K562 (cell line): Measurements from ENCODE around the gene FCRLA. TPM values are rescaled to one million over a fixed set of nuclear protein-coding genes. Genes with fewer than 3 reads are reported as not detected.

ENCODE experiments used
- CC2D1A ChIP-seq: fragments of 450-650 bp; IDR thresholded peaks from 2 replicates; pipeline ENCODE4 v1.6.1; 2017; ENCODE audit warnings: mild to moderate bottlenecking
- DMBX1 ChIP-seq: fragments of 250-450 bp; sonication (Bioruptor Pico); IDR thresholded peaks from 2 replicates; pipeline ENCODE4 v1.8.0; 2022; ENCODE audit warnings: inconsistent platforms, mild to moderate bottlenecking, moderate library complexity, borderline replicate concordance
- EGR1 ChIP-seq: fragments of 450-650 bp; conservative IDR thresholded peaks from 2 replicates; pipeline ENCODE4 v1.6.1; 2017; ENCODE audit warnings: mild to moderate bottlenecking
- FOS ChIP-seq: IDR thresholded peaks from 3 replicates; pipeline ENCODE4 v1.6.1; 2011; ENCODE audit not compliant: insufficient read length; ENCODE audit errors: extremely low read depth
- FOXJ2 ChIP-seq: fragments of 200-800 bp; sonication (Bioruptor generic); IDR thresholded peaks from 2 replicates; pipeline ENCODE4 v1.6.1; 2016; ENCODE audit warnings: missing genetic modification characterization, missing compliant biosample characterization
- KLF13 ChIP-seq: fragments of 450-650 bp; IDR thresholded peaks from 2 replicates; pipeline ENCODE4 v1.6.1; 2016; ENCODE audit warnings: missing genetic modification characterization, low read depth, mild to moderate bottlenecking, missing compliant biosample characterization, moderate library complexity, borderline replicate concordance
- MED1 ChIP-seq: sonication (generic); formaldehyde crosslinking; IDR thresholded peaks from 2 replicates; pipeline ENCODE4 v1.8.1; 2023; ENCODE audit warnings: missing genetic modification reagents, borderline replicate concordance
- PPARD ChIP-seq: fragments of 250-450 bp; sonication (Bioruptor Pico); IDR thresholded peaks from 2 replicates; pipeline ENCODE4 v1.8.0; 2022; ENCODE audit warnings: inconsistent platforms, mild to moderate bottlenecking, moderate library complexity
- RBM22 ChIP-seq: fragments of 200-400 bp; formaldehyde crosslinking; IDR thresholded peaks from 2 replicates; pipeline ENCODE4 v1.6.1; 2018; ENCODE audit warnings: low read length, low read depth; ENCODE audit not compliant: poor library complexity, severe bottlenecking
- RFX1 ChIP-seq: fragments of 450-650 bp; IDR thresholded peaks from 2 replicates; pipeline ENCODE4 v1.6.1; 2016; ENCODE audit warnings: mild to moderate bottlenecking, moderate library complexity
- SP2 ChIP-seq: IDR thresholded peaks from 2 replicates; pipeline ENCODE4 v1.6.1; 2011; ENCODE audit warnings: mild to moderate bottlenecking, low read depth, low read length, moderate library complexity; ENCODE audit not compliant: poor library complexity, severe bottlenecking; ENCODE audit errors: extremely low read depth
- SRSF9 ChIP-seq: fragments of 200-400 bp; formaldehyde crosslinking; IDR thresholded peaks from 2 replicates; pipeline ENCODE4 v1.6.1; 2017; ENCODE audit warnings: low read depth, low read length, borderline replicate concordance
- TAF9B ChIP-seq: fragments of 450-650 bp; IDR thresholded peaks from 2 replicates; pipeline ENCODE4 v1.6.1; 2018; ENCODE audit warnings: mild to moderate bottlenecking; ENCODE audit not compliant: partially characterized antibody
- ZNF696 ChIP-seq: fragments of 250-450 bp; sonication (Bioruptor Pico); conservative IDR thresholded peaks from 2 replicates; pipeline ENCODE4 v1.4.0; 2020; ENCODE audit warnings: mild to moderate bottlenecking, moderate library complexity
- ZNF699 ChIP-seq: fragments of 250-450 bp; sonication (Bioruptor Pico); IDR thresholded peaks from 2 replicates; pipeline ENCODE4 v1.8.0; 2021; ENCODE audit warnings: mild to moderate bottlenecking, moderate library complexity; ENCODE audit not compliant: insufficient replicate concordance
- ZSCAN32 ChIP-seq: fragments of 450-650 bp; formaldehyde crosslinking; IDR thresholded peaks from 2 replicates; pipeline ENCODE4 v1.4.0; 2020; ENCODE audit warnings: mild to moderate bottlenecking, moderate library complexity
- polyA plus RNA-seq, 8 experiments: library from polyadenylated mRNA; depleted of rRNA in 4 of 8; stranded (reverse) in 5 of 8; unstranded in 3 of 8; fragments of >200 nt; fragmentation: Nextera tagmentation in 2 of 8; fragmentation: Illumina TruSeq in 1 of 8; extraction: Ambion mirVana in 2 of 8; extraction: Trizol in 1 of 8; gene quantifications; 2 replicates each; pipeline versions ENCODE4 v1.2.1 to v1.2.3, GENCODE V29; 2011 to 2014; ENCODE audit warnings: inconsistent platforms in 1 of 8, missing spikeins in 1 of 8
- total RNA-seq, 7 experiments: library from RNA; depleted of rRNA in 6 of 7; stranded (reverse); fragments of >200 nt in 6 of 7; fragmentation: Illumina TruSeq in 2 of 7; extraction: Trizol in 2 of 7; gene quantifications; 2 replicates each; pipeline versions ENCODE4 v1.2.1 to v1.2.3, GENCODE V29; 2011 to 2021; ENCODE audit warnings: low replicate concordance in 1 of 7
- TF ChIP-seq, protein P1 (sequence below): sonication (generic); formaldehyde crosslinking; IDR thresholded peaks from 2 replicates; pipeline ENCODE4 v1.8.0; 2022; ENCODE audit warnings: missing genetic modification reagents, mild to moderate bottlenecking, moderate library complexity, borderline replicate concordance
- TF ChIP-seq, protein P2 (sequence below): sonication (generic); formaldehyde crosslinking; IDR thresholded peaks from 2 replicates; pipeline ENCODE4 v1.8.1; 2022; ENCODE audit warnings: missing genetic modification reagents
- TF ChIP-seq, protein P3 (sequence below): IDR thresholded peaks from 3 replicates; pipeline ENCODE4 v1.6.1; 2011; ENCODE audit warnings: borderline replicate concordance, mild to moderate bottlenecking; ENCODE audit not compliant: insufficient read length, insufficient read depth
- TF ChIP-seq, protein P4 (sequence below): fragments of 250-450 bp; sonication (Bioruptor Pico); IDR thresholded peaks from 2 replicates; pipeline ENCODE4 v1.5.0; 2021; ENCODE audit warnings: mild to moderate bottlenecking, moderate library complexity

Gene FCRLA
- total and polyA plus RNA-seq, 9 of the 15 experiments (the other 6 are each of a cell fraction or from before 2014, with no cell fraction given): 0.09 to 0.84 (median 0.44) TPM

DNA sequence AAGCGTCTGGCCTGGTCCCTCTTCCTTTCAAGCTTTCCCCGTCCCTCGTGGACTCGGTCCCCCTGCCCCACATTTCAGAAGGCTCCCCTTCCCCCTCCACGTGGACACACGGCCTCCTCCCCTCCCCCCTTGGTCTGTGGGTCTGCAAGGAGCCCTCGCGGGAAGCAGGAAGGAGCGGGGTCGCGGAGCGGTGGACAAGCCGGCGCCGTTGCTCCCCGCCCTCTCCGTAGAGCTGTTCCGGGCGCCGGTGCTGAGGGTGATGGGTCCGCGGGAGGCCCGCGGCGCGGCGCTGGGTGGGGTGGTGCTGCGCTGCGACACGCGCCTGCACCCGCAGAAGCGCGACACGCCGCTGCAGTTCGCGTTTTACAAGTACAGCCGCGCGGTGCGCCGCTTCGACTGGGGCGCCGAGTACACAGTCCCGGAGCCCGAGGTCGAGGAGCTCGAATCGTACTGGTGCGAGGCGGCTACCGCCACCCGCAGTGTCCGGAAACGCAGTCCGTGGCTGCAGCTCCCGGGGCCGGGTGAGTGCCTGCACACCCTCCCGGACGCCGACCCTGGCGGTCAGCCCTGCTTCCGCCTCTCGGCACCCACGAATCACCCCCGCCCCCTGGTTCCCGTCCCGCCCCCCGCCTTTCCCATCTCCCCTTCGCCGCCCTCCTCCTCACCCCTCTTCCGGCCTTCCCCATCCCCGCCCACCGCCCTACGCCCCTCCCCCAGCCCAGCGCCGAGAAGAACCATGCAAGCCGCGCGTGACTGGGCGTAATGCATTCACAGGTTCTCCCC is 19.6 kb downstream of the FCRLA start (continued):
- no peak for TF ChIP-seq ZSCAN32 (CRISPR knock-in tag)
- TF ChIP-seq KLF13 (tag): peak; percentile 62; the same call in 1 of the 2 replicates
- peak; percentile 51 for TF ChIP-seq TAF9B
- TF ChIP-seq, protein P1, sequence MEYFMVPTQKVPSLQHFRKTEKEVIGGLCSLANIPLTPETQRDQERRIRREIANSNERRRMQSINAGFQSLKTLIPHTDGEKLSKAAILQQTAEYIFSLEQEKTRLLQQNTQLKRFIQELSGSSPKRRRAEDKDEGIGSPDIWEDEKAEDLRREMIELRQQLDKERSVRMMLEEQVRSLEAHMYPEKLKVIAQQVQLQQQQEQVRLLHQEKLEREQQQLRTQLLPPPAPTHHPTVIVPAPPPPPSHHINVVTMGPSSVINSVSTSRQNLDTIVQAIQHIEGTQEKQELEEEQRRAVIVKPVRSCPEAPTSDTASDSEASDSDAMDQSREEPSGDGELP (CRISPR knock-in tag): peak; percentile 11; the same call in 1 of the 2 replicates
- TF ChIP-seq RFX1: no peak
- TF ChIP-seq SRSF9: no peak
- TF ChIP-seq ZNF696 (CRISPR knock-in tag): no peak
- no peak for TF ChIP-seq DMBX1 (CRISPR knock-in tag)
- TF ChIP-seq, protein P2, sequence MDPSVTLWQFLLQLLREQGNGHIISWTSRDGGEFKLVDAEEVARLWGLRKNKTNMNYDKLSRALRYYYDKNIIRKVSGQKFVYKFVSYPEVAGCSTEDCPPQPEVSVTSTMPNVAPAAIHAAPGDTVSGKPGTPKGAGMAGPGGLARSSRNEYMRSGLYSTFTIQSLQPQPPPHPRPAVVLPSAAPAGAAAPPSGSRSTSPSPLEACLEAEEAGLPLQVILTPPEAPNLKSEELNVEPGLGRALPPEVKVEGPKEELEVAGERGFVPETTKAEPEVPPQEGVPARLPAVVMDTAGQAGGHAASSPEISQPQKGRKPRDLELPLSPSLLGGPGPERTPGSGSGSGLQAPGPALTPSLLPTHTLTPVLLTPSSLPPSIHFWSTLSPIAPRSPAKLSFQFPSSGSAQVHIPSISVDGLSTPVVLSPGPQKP (CRISPR knock-in tag): no peak
- TF ChIP-seq FOXJ2: no peak
- TF ChIP-seq SP2: no peak
- TF ChIP-seq, protein P3, sequence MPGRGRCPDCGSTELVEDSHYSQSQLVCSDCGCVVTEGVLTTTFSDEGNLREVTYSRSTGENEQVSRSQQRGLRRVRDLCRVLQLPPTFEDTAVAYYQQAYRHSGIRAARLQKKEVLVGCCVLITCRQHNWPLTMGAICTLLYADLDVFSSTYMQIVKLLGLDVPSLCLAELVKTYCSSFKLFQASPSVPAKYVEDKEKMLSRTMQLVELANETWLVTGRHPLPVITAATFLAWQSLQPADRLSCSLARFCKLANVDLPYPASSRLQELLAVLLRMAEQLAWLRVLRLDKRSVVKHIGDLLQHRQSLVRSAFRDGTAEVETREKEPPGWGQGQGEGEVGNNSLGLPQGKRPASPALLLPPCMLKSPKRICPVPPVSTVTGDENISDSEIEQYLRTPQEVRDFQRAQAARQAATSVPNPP: no peak
- 0 out of 2 replicates have a peak, but pooled peaks have one; percentile 49 for TF ChIP-seq EGR1
- 0 out of 2 replicates have a peak, but pooled peaks have one; percentile 67 for TF ChIP-seq MED1 (CRISPR knock-in tag)
- no peak for TF ChIP-seq FOS
- TF ChIP-seq RBM22: no peak
- no peak for TF ChIP-seq CC2D1A
- TF ChIP-seq, protein P4, sequence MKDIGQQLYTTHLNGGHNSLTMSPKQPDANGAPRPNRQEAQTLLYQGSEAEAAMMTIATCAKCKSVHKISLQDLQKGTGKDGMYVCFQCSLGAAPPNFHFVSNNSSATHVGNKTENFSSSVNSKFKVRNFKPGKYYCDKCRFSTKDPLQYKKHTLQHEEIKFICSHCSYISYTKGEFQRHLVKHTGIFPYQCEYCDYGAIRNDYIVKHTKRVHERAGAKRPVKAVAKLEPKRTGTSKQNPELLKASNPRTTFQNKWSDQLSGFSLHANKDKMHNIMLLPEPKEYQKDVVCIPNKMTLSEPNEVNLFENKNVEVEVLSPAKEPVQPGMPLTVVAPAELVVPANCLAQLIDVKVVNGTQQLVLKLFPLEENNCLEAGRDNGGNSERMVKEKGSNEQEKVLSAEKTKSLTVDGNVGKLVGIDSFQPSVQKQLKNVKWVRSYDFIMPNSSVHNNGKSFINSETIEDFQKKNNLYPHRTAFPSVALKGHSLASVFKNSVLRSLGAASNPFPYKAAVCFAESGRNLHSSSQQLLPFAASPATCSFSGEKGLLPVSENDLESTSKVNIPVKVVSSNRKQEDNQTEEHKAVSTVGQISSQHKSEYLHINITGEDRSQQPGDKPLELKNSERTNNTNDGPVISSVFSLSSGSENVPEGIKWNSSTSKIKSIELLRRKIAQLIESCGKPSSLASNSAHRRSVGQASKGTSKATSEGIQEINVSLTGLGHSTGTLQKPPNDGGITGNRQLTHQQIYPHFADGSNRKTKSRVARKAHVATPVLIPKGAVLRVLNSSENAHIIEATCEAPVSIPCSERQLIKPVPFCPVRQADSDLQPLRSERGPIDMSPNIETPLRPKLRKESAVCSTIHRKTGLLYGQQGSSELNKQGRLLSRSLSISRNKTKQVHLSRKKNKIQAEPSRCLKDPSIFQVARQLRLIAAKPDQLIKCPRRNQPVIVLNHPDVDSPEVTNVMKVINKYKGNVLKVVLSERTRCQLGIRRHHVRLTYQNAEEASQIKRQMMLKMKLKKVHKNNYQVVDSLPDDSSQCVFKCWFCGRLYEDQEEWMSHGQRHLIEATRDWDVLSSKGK (CRISPR knock-in tag): no peak
- TF ChIP-seq ZNF699 (CRISPR knock-in tag): no peak
- TF ChIP-seq PPARD (CRISPR knock-in tag): no peak
